Measurements from ENCODE around the gene PRSS1.
"Not testable (repeated sequence)": the region's sequence is repeated elsewhere in the genome, so short reads cannot be mapped to it uniquely, and the experiment has no call there.

Gene PRSS1

DNA sequence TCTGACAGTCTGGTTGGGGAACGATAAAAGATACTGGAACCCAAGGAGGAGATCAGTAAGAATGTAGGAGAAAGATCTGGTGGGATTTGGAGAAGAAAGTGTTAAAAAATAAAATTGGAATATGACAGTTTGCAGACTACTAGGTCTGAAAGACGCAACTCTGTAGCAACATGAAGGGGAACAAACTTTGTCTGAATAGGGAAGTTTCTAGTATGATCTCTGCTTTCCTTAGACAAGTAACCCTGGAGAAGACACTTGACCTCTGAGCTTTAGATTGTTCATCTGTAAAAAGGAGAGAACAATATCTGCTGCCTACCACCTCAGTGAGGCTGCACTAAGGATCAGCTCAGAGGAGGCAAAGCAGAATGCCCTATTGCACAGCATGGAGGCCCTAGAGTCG lies 3.0 kb upstream of the PRSS1 start:
- H3K27me3 ChIP-seq (ENCODE audit: low read length) = no peaks in the 10 kb centered on the region
- H3K4me2 ChIP-seq (ENCODE audit: low read depth, low read length, poor library complexity, severe bottlenecking) = no peak overlapping the region
- H2AFZ ChIP-seq (ENCODE audit: low read depth, low read length, severe bottlenecking) = no peak overlapping the region
- H3K9me3 ChIP-seq (ENCODE audit: insufficient read depth, low read length) = no peaks in the 10 kb centered on the region
- no peak overlapping the region for H3K27ac ChIP-seq (ENCODE audit: low read depth, low read length)
- no peaks in the 10 kb centered on the region for H3F3A ChIP-seq (ENCODE audit: insufficient read depth)
- H3K9me2 ChIP-seq (replicated peaks; ENCODE audit: insufficient read depth, low read length) = no peaks in the 10 kb centered on the region
- H3K36me3 ChIP-seq (ENCODE audit: low read length) = no peaks in the 10 kb centered on the region
- TF ChIP-seq CTCF (IDR thresholded peaks at IDR 0.05; ENCODE audit: insufficient read depth, low read length, poor library complexity, severe bottlenecking) (no peak), EZH2phosphoT487 (conservative IDR thresholded peaks at IDR 0.05; ENCODE audit: low read length) (no peak)
- H3K9ac ChIP-seq (ENCODE audit: low read length) = no peak overlapping the region
- no peak overlapping the region for H3K4me3 ChIP-seq (ENCODE audit: insufficient read depth, low read length, poor library complexity, severe bottlenecking)
- no peaks in the 10 kb centered on the region for H4K20me1 ChIP-seq (ENCODE audit: low read depth, low read length)
- no peaks in the 10 kb centered on the region for H3K79me2 ChIP-seq (ENCODE audit: insufficient read depth, low read length)

DNA sequence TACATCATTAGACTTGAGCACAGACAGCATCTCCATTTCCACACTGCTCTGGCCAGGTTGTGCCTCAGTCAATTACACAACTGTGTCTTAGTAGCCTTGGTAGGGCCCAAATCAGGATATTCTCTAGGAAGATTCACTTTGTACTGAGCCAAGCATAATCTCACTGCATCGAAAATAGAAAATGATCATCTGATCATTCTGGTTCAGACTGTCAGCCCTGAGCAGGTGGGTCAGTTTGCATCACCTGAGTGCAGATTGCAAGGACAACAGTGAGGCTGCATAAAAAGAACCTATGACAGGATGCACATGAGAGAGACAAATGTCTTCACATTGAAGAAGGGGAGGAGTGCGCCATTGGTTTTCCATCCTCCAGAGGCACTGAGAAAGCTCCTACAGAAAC lies 862 bp upstream of the PRSS1 start:
- H3K36me3 ChIP-seq (ENCODE audit: low read length); H3K79me2 ChIP-seq (ENCODE audit: insufficient read depth, low read length); H2AFZ ChIP-seq (ENCODE audit: low read depth, low read length, severe bottlenecking); H3K4me3 ChIP-seq (ENCODE audit: insufficient read depth, low read length, poor library complexity, severe bottlenecking); H3K27ac ChIP-seq (ENCODE audit: low read depth, low read length); H3K4me2 ChIP-seq (ENCODE audit: low read depth, low read length, poor library complexity, severe bottlenecking); H3K9me3 ChIP-seq (ENCODE audit: insufficient read depth, low read length); H3F3A ChIP-seq (ENCODE audit: insufficient read depth); H3K27me3 ChIP-seq (ENCODE audit: low read length); H3K9ac ChIP-seq (ENCODE audit: low read length); H3K9me2 ChIP-seq (replicated peaks; ENCODE audit: insufficient read depth, low read length); H4K20me1 ChIP-seq (ENCODE audit: low read depth, low read length): not testable (repeated sequence)

- no peak for TF ChIP-seq EZH2phosphoT487 (conservative IDR thresholded peaks at IDR 0.05; ENCODE audit: low read length)
- no peak for TF ChIP-seq CTCF (IDR thresholded peaks at IDR 0.05; ENCODE audit: insufficient read depth, low read length, poor library complexity, severe bottlenecking)
- Histone ChIP-seq H3F3A (ENCODE audit: insufficient read depth) (no peaks in the 10 kb centered on the region), H3K79me2 (ENCODE audit: insufficient read depth, low read length) (no peaks in the 10 kb centered on the region), H3K36me3 (ENCODE audit: low read length) (no peaks in the 10 kb centered on the region), H3K27ac (ENCODE audit: low read depth, low read length) (no peak overlapping the region), H3K4me2 (ENCODE audit: low read depth, low read length, poor library complexity, severe bottlenecking) (no peak overlapping the region), H4K20me1 (ENCODE audit: low read depth, low read length) (no peaks in the 10 kb centered on the region), H3K9me2 (replicated peaks; ENCODE audit: insufficient read depth, low read length) (no peaks in the 10 kb centered on the region), H2AFZ (ENCODE audit: low read depth, low read length, severe bottlenecking) (no peak overlapping the region), H3K9me3 (ENCODE audit: insufficient read depth, low read length) (no peaks in the 10 kb centered on the region), H3K27me3 (ENCODE audit: low read length) (no peaks in the 10 kb centered on the region), H3K4me3 (ENCODE audit: insufficient read depth, low read length, poor library complexity, severe bottlenecking) (no peak overlapping the region), H3K9ac (ENCODE audit: low read length) (no peak overlapping the region)
These were observed 1.2 kb downstream of the PRSS1 start for GRCh38 chr7:142750321-142750938.

DNA sequence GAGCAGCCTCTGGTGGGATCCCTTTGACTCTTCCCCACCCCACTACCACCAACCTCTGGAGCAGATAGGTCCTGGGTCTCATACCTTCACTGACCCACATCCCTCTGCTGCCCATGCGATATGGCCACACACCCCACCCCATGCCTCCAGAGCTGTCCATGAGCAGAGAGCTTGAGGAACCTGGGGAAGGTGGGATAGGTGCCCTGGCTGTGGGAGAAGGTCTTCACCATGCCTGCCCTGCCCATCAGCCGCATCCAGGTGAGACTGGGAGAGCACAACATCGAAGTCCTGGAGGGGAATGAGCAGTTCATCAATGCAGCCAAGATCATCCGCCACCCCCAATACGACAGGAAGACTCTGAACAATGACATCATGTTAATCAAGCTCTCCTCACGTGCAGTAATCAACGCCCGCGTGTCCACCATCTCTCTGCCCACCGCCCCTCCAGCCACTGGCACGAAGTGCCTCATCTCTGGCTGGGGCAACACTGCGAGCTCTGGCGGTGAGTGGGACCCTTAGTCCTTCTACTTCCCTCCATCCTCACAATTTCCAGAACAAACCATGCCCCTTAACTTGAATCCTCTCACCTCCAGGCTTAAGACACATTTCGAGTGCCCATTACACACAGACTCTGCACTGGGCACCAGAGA lies 2.4 kb downstream of the PRSS1 start:
- not testable (repeated sequence) for H3K9me3 ChIP-seq (ENCODE audit: insufficient read depth, low read length); H3K79me2 ChIP-seq (ENCODE audit: insufficient read depth, low read length); H3K4me2 ChIP-seq (ENCODE audit: low read depth, low read length, poor library complexity, severe bottlenecking); H3F3A ChIP-seq (ENCODE audit: insufficient read depth); H3K9ac ChIP-seq (ENCODE audit: low read length); H3K27me3 ChIP-seq (ENCODE audit: low read length); H3K36me3 ChIP-seq (ENCODE audit: low read length); H3K4me3 ChIP-seq (ENCODE audit: insufficient read depth, low read length, poor library complexity, severe bottlenecking); H3K27ac ChIP-seq (ENCODE audit: low read depth, low read length); H4K20me1 ChIP-seq (ENCODE audit: low read depth, low read length); H2AFZ ChIP-seq (ENCODE audit: low read depth, low read length, severe bottlenecking); H3K9me2 ChIP-seq (replicated peaks; ENCODE audit: insufficient read depth, low read length)

Data from SU-DHL-6 (cell line).